WTC11 (cell line): ENCODE results near the gene HCRT. TPM values are rescaled to one million over a fixed set of nuclear protein-coding genes. Genes with fewer than 3 reads are reported as not detected.
A peak's percentile ranks its signal among the peaks of the same experiment; 100 is the strongest.
"Not testable (repeated sequence)": the region's sequence is repeated elsewhere in the genome, so short reads cannot be mapped to it uniquely, and the experiment has no call there.

Source experiments
- ATAC-seq: fragments of 200-7000 bp; cut with Tn5 transposase; 2 replicates; pipeline ENCODE4 v1.10.0; 2021; ENCODE audit warnings: mild to moderate bottlenecking, moderate library complexity
- CTCF ChIA-PET: fragments of 300-600 bp; sonication (Branson Sonifier 250); formaldehyde crosslinking; loops from one replicate; lab custom pipeline; 2021; ENCODE audit warnings: antibody characterized with exemption; lab: Charles Lee
- POLR2A ChIA-PET: fragments of 350-600 bp; sonication (Branson Sonifier 250); formaldehyde crosslinking; loops from one replicate; lab custom pipeline; 2021; ENCODE audit warnings: antibody characterized with exemption; lab: Charles Lee
- DNase-seq: peaks from one replicate; pipeline ENCODE4 v3.0.0; 2021; ENCODE audit warnings: low spot score
- H3K27ac Mint-ChIP-seq: 2 replicates; pipeline ENCODE4 v1.8.0; 2021; ENCODE audit warnings: mixed read lengths
- H3K27me3 Mint-ChIP-seq: 2 replicates; pipeline ENCODE4 v1.8.0; 2021; ENCODE audit warnings: low read depth, mild to moderate bottlenecking, moderate library complexity, mixed read lengths
- H3K36me3 Mint-ChIP-seq: 2 replicates; pipeline ENCODE4 v1.8.0; 2021; ENCODE audit warnings: mixed read lengths
- H3K4me1 Mint-ChIP-seq: 2 replicates; pipeline ENCODE4 v1.8.0; 2022; ENCODE audit warnings: mixed read lengths
- H3K4me3 Mint-ChIP-seq: 2 replicates; pipeline ENCODE4 v1.8.0; 2021; ENCODE audit warnings: mild to moderate bottlenecking, moderate library complexity, mixed read lengths
- H3K9me3 Mint-ChIP-seq: 2 replicates; pipeline ENCODE4 v1.8.0; 2021; ENCODE audit warnings: mixed read lengths
- ATF1 ChIP-seq: sonication (generic); formaldehyde crosslinking; IDR thresholded peaks from 2 replicates; pipeline ENCODE4 v1.8.1; 2023; ENCODE audit warnings: mild to moderate bottlenecking, moderate library complexity, missing genetic modification reagents
- ATF6 ChIP-seq: sonication (generic); formaldehyde crosslinking; IDR thresholded peaks from 2 replicates; pipeline ENCODE4 v1.8.1; 2023; ENCODE audit warnings: mild to moderate bottlenecking, missing genetic modification reagents
- E2F4 ChIP-seq: sonication (generic); formaldehyde crosslinking; IDR thresholded peaks from 2 replicates; pipeline ENCODE4 v1.8.1; 2022; ENCODE audit warnings: low read depth, mild to moderate bottlenecking, moderate library complexity, missing genetic modification reagents, borderline replicate concordance
- ETV6 ChIP-seq: sonication (generic); formaldehyde crosslinking; IDR thresholded peaks from 2 replicates; pipeline ENCODE4 v1.8.1; 2022; ENCODE audit warnings: mild to moderate bottlenecking, missing genetic modification reagents
- JUN ChIP-seq: sonication (generic); formaldehyde crosslinking; IDR thresholded peaks from 2 replicates; pipeline ENCODE4 v1.8.0; 2023; ENCODE audit warnings: mild to moderate bottlenecking, missing genetic modification reagents
- NFE2L1 ChIP-seq: sonication (generic); formaldehyde crosslinking; IDR thresholded peaks from 2 replicates; pipeline ENCODE4 v1.8.1; 2023; ENCODE audit warnings: missing genetic modification reagents
- NR1H2 ChIP-seq: sonication (generic); formaldehyde crosslinking; IDR thresholded peaks from 2 replicates; pipeline ENCODE4 v1.9.0; 2021; ENCODE audit warnings: mild to moderate bottlenecking, moderate library complexity, missing genetic modification reagents
- RELA ChIP-seq: sonication (generic); formaldehyde crosslinking; IDR thresholded peaks from 2 replicates; pipeline ENCODE4 v1.8.1; 2022; ENCODE audit warnings: missing genetic modification reagents, mild to moderate bottlenecking, borderline replicate concordance
- SOX15 ChIP-seq: fragments of 250-450 bp; sonication (Bioruptor Pico); IDR thresholded peaks from 2 replicates; pipeline ENCODE4 v1.9.0; 2021; ENCODE audit warnings: mild to moderate bottlenecking
- STAT6 ChIP-seq: sonication (generic); formaldehyde crosslinking; conservative IDR thresholded peaks from 2 replicates; pipeline ENCODE4 v1.8.1; 2023; ENCODE audit warnings: mild to moderate bottlenecking, low read depth, missing genetic modification reagents, moderate library complexity
- TCF7 ChIP-seq: sonication (generic); formaldehyde crosslinking; IDR thresholded peaks from 2 replicates; pipeline ENCODE4 v1.8.0; 2022; ENCODE audit warnings: mild to moderate bottlenecking, low read depth, missing genetic modification reagents, moderate library complexity
- ZBTB21 ChIP-seq: sonication (generic); formaldehyde crosslinking; IDR thresholded peaks from 2 replicates; pipeline ENCODE4 v1.8.1; 2023; ENCODE audit warnings: mild to moderate bottlenecking, missing genetic modification reagents, borderline replicate concordance
- ZBTB43 ChIP-seq: sonication (generic); formaldehyde crosslinking; IDR thresholded peaks from 2 replicates; pipeline ENCODE4 v1.8.1; 2023; ENCODE audit warnings: mild to moderate bottlenecking, missing genetic modification reagents
- ZMAT4 ChIP-seq: fragments of 250-450 bp; sonication (Bioruptor Pico); IDR thresholded peaks from 2 replicates; pipeline ENCODE4 v1.9.0; 2021; ENCODE audit warnings: mild to moderate bottlenecking
- ZNF138 ChIP-seq: sonication (generic); formaldehyde crosslinking; conservative IDR thresholded peaks from 2 replicates; pipeline ENCODE4 v1.8.1; 2022; ENCODE audit warnings: mild to moderate bottlenecking, moderate library complexity, missing genetic modification reagents
- ZNF512 ChIP-seq: sonication (generic); formaldehyde crosslinking; IDR thresholded peaks from 2 replicates; pipeline ENCODE4 v1.8.1; 2022; ENCODE audit warnings: missing genetic modification reagents, borderline replicate concordance
- ZNF532 ChIP-seq: fragments of 250-450 bp; sonication (Bioruptor Pico); IDR thresholded peaks from 2 replicates; pipeline ENCODE4 v1.9.0; 2021; ENCODE audit warnings: mild to moderate bottlenecking, borderline replicate concordance
- total RNA-seq: library from RNA; stranded (reverse); gene quantifications from 3 replicates; pipeline ENCODE4 v1.2.3, GENCODE V29; 2021

HCRT gene
- total RNA-seq, 1 experiment from 2014 or later: not detected

GRCh38 chr17:42141382-42141781, 43.9 kb downstream of the HCRT start:
- no peak overlapping the region for H3K4me3 Mint-ChIP-seq
- no peaks in the 10 kb centered on the region for H3K27me3 Mint-ChIP-seq
- POLR2A ChIA-PET: no interaction called here
- TF ChIP-seq ZNF512 (no peak), STAT6 (CRISPR knock-in tag) (no peak), ATF1 (CRISPR knock-in tag) (no peak), SOX15 (CRISPR knock-in tag) (no peak), JUN (no peak), ZBTB43 (no peak), ZBTB21 (CRISPR knock-in tag) (no peak), E2F4 (CRISPR knock-in tag) (no peak), RELA (CRISPR knock-in tag) (no peak), ETV6 (no peak), NFE2L1 (CRISPR knock-in tag) (no peak), ATF6 (no peak), TCF7 (CRISPR knock-in tag) (no peak), NR1H2 (CRISPR knock-in tag) (no peak), ZNF532 (CRISPR knock-in tag) (no peak), ZMAT4 (CRISPR knock-in tag) (no peak), ZNF138 (no peak)
- H3K27ac Mint-ChIP-seq: peak overlapping the region; percentile 45; the same call in 1 of the 2 replicates
- CTCF ChIA-PET: no interaction called here
- peaks cover 16% of the 10 kb centered on the region for H3K36me3 Mint-ChIP-seq
- no peak for ATAC-seq
- peaks cover 12% of the 10 kb centered on the region for H3K4me1 Mint-ChIP-seq
- DNase-seq: no peak
- no peaks in the 10 kb centered on the region for H3K9me3 Mint-ChIP-seq

- not testable (repeated sequence) for H3K4me3 Mint-ChIP-seq, H3K27me3 Mint-ChIP-seq, DNase-seq, H3K9me3 Mint-ChIP-seq, ATAC-seq, H3K27ac Mint-ChIP-seq
- Mint-ChIP-seq H3K36me3 (peaks cover 13% of the 10 kb centered on the region; the same call in 1 of the 2 replicates), H3K4me1 (peaks cover 19% of the 10 kb centered on the region)
- ChIA-PET POLR2A (interaction anchor here (0.6 kb wide), 1 partner anchor 14 kb away, joined by 3 read pairs; no protein-coding TSS in a partner anchor), CTCF (interaction anchor here (0.7 to 1.3 kb wide), 3 partner anchors 10 to 112 kb away, joined by 3 read pairs; no protein-coding TSS in a partner anchor)
These were observed 44.6 kb downstream of the HCRT start for GRCh38 chr17:42140690-42141089.
